ENCODE measurements around the gene SYPL2.

- no peak for TF ChIP-seq CTCF (IDR thresholded peaks at IDR 0.05; ENCODE audit: low read depth, low read length, poor library complexity, severe bottlenecking)
- no peak for TF ChIP-seq EZH2phosphoT487 (IDR thresholded peaks at IDR 0.05; ENCODE audit: borderline replicate concordance, low read length)
These were observed 57.4 kb downstream of the SYPL2 start for GRCh38 chr1:109523706-109524105.
